ENCODE data around the gene DNMT3A. TPM values are rescaled to one million over a fixed set of nuclear protein-coding genes. Genes with fewer than 3 reads are reported as not detected.

Gene DNMT3A
- total and polyA plus RNA-seq, 2 donors from 2014 or later: 6.5 to 31.4 TPM

DNA sequence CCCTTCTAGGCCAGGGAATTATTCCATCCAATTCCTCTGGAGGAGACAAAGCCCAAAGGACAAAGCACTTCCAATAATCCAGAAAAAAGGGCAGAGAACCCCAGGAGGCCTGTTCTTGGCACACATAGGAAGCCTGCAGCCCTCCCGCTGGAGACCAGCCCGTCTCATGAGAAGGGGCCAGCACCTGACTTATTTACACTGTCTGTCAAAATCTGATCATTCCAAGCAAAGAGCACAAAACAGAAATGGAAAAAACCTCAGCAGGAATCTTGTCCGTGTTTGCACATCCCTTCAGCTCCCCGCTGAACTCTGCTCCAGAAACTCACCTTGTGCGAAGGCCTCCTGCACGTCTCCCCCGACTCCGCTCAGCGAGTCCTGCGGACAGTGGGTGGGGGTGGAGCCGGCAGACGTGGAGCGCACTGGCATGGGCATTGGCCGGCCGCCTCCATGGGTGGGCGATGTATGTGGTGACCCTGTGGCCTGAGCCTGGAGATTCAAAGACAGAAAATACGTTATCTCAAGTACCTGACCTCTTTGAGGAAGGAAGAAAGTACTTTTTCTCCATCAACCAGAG, 46.2 kb upstream of the DNMT3A start:
- Histone ChIP-seq H3K4me1 (ENCODE audit: control insufficient read depth in 2 of 3, insufficient read depth in 2 of 3, low read depth in 1 of 3, low read length in 3 of 3) (no peaks in the 10 kb centered on the region), H3K36me3 (ENCODE audit: control insufficient read depth in 2 of 3, insufficient read depth in 3 of 3, low read length in 3 of 3) (peaks cover 0 to 5% (median 0%) of the 10 kb centered on the region in 3 donors), H3K9me3 (ENCODE audit: control insufficient read depth in 2 of 3, insufficient read depth in 1 of 3, low read length in 3 of 3) (no peaks in the 10 kb centered on the region), H3K9ac (ENCODE audit: low read length in 3 of 3) (no peak overlapping the region), H3K27ac (ENCODE audit: low read depth in 2 of 2, low read length in 2 of 2) (no peak overlapping the region), H3K4me3 (ENCODE audit: low read length in 3 of 3) (no peak overlapping the region), H3K27me3 (ENCODE audit: control insufficient read depth, insufficient read depth, low read length) (no peaks in the 10 kb centered on the region)
- TF ChIP-seq, protein P1, sequence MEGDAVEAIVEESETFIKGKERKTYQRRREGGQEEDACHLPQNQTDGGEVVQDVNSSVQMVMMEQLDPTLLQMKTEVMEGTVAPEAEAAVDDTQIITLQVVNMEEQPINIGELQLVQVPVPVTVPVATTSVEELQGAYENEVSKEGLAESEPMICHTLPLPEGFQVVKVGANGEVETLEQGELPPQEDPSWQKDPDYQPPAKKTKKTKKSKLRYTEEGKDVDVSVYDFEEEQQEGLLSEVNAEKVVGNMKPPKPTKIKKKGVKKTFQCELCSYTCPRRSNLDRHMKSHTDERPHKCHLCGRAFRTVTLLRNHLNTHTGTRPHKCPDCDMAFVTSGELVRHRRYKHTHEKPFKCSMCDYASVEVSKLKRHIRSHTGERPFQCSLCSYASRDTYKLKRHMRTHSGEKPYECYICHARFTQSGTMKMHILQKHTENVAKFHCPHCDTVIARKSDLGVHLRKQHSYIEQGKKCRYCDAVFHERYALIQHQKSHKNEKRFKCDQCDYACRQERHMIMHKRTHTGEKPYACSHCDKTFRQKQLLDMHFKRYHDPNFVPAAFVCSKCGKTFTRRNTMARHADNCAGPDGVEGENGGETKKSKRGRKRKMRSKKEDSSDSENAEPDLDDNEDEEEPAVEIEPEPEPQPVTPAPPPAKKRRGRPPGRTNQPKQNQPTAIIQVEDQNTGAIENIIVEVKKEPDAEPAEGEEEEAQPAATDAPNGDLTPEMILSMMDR (IDR thresholded peaks at IDR 0.05; ENCODE audit: borderline replicate concordance, extremely low read depth, insufficient read depth): no peak
- intact Hi-C loops (cut with DNase I): no loop called here
- no peak for FAIRE-seq
- DNase-seq: no peak

DNA sequence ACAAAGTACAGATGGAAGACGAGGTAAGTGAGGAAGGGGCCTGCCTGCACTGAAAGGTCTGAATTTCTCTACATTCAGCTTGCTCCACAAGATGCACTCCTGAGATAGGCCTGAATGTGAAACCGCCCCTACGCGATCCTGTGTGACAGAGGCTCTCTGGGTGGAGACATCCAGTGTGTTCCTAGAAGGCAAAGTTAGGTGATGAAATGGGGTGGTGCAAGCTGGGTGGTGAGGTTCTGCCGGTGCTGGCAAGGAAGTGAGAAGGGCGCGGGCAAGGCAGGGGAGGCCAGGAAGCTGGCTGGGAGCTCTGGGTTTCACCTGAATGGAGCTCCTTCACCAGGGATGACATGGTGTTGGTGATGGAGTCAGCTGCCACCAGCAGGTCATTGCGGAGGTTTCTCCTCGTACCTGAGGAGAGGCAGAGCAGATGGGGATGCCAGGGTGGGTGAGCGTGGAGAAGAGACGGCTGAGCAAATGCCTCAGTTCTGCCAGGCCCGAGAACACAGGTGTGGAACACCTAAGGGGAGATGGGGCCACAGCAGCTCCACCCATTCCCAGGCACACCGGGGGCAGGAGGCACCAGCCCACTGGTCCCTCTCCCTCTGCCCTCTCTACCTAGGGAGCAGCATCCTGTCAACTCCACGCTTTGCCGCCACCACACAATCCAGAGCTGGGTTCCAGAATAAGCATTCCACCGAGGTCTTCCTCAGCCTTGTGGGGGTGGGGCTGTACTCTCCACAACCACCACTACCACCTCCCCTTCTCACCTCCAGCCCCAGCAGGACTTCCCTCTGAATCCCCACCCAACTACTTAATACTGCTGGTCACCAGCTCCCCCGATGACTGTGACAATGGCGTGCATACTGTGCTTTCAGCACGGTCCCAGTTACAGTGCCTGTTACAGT, 45.5 kb upstream of the DNMT3A start:
- Histone ChIP-seq H3K27ac (ENCODE audit: low read depth in 2 of 2, low read length in 2 of 2) (no peak overlapping the region), H3K9ac (ENCODE audit: low read length in 3 of 3) (no peak overlapping the region), H3K36me3 (ENCODE audit: control insufficient read depth in 2 of 3, insufficient read depth in 3 of 3, low read length in 3 of 3) (peaks cover 0 to 5% (median 0%) of the 10 kb centered on the region in 3 donors), H3K4me1 (ENCODE audit: control insufficient read depth in 2 of 3, insufficient read depth in 2 of 3, low read depth in 1 of 3, low read length in 3 of 3) (no peaks in the 10 kb centered on the region), H3K9me3 (ENCODE audit: control insufficient read depth in 2 of 3, insufficient read depth in 1 of 3, low read length in 3 of 3) (no peaks in the 10 kb centered on the region), H3K27me3 (ENCODE audit: control insufficient read depth, insufficient read depth, low read length) (no peaks in the 10 kb centered on the region), H3K4me3 (ENCODE audit: low read length in 3 of 3) (no peak overlapping the region)
- intact Hi-C loops (cut with DNase I): no loop called here
- DNase-seq: peak in 1 of 5 donors; percentile 53
- TF ChIP-seq, protein P1 (IDR thresholded peaks at IDR 0.05; ENCODE audit: borderline replicate concordance, extremely low read depth, insufficient read depth): no peak
- no peak for FAIRE-seq

DNA sequence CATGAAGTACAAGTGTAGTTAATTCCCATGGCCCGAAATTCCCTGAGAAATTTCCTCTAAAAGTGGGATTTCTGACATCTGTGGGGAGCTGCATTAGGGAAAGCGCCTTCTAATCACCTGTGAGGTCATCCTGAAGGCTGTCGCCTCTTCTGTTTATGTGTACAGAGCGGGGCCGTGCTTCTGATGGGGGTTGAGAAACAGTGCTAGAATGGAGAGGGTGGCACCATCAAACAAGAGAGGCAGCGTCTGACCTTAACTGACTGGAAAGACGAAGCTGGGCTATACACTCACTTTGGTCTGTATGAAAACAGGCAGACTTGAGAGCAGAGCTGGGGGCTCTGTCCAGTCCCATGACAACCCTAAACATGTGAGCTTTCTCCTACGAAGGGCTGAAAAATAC, 44.2 kb upstream of the DNMT3A start:
- Histone ChIP-seq H3K36me3 (ENCODE audit: control insufficient read depth in 2 of 3, insufficient read depth in 3 of 3, low read length in 3 of 3) (peaks cover 0 to 5% (median 0%) of the 10 kb centered on the region in 3 donors), H3K27ac (ENCODE audit: low read depth in 2 of 2, low read length in 2 of 2) (no peak overlapping the region), H3K4me3 (ENCODE audit: low read length in 3 of 3) (no peak overlapping the region), H3K9me3 (ENCODE audit: control insufficient read depth in 2 of 3, insufficient read depth in 1 of 3, low read length in 3 of 3) (no peaks in the 10 kb centered on the region), H3K9ac (ENCODE audit: low read length in 3 of 3) (no peak overlapping the region), H3K27me3 (ENCODE audit: control insufficient read depth, insufficient read depth, low read length) (no peaks in the 10 kb centered on the region), H3K4me1 (ENCODE audit: control insufficient read depth in 2 of 3, insufficient read depth in 2 of 3, low read depth in 1 of 3, low read length in 3 of 3) (no peaks in the 10 kb centered on the region)
- intact Hi-C loops (cut with DNase I): no loop called here
- no peak for FAIRE-seq
- peak in 1 of 5 donors; percentile 8 for DNase-seq
- TF ChIP-seq, protein P1 (IDR thresholded peaks at IDR 0.05; ENCODE audit: borderline replicate concordance, extremely low read depth, insufficient read depth): no peak
